Ishikawa (cell line): ENCODE results near the gene PCAT6.

Experiments used
- FOXM1 ChIP-seq: IDR thresholded peaks from 2 replicates; pipeline ENCODE4 v1.6.1; 2012; ENCODE audit warnings: low read depth, borderline replicate concordance
- NFIC ChIP-seq: IDR thresholded peaks from 2 replicates; pipeline ENCODE4 v1.6.1; 2012
- RAD21 ChIP-seq: IDR thresholded peaks from 2 replicates; pipeline ENCODE4 v1.6.1; 2012; ENCODE audit warnings: low read depth
- TCF12 ChIP-seq: IDR thresholded peaks from 2 replicates; pipeline ENCODE4 v1.6.1; 2012; ENCODE audit warnings: low read depth
- YY1 ChIP-seq: IDR thresholded peaks from 2 replicates; pipeline ENCODE4 v1.6.1; 2012; ENCODE audit warnings: low read depth
- TF ChIP-seq, protein P1 (sequence below): IDR thresholded peaks from 2 replicates; pipeline ENCODE4 v1.6.1; 2012
- TF ChIP-seq, protein P2 (sequence below): IDR thresholded peaks from 2 replicates; pipeline ENCODE4 v1.6.1; 2012; ENCODE audit warnings: low read depth, mild to moderate bottlenecking

DNA sequence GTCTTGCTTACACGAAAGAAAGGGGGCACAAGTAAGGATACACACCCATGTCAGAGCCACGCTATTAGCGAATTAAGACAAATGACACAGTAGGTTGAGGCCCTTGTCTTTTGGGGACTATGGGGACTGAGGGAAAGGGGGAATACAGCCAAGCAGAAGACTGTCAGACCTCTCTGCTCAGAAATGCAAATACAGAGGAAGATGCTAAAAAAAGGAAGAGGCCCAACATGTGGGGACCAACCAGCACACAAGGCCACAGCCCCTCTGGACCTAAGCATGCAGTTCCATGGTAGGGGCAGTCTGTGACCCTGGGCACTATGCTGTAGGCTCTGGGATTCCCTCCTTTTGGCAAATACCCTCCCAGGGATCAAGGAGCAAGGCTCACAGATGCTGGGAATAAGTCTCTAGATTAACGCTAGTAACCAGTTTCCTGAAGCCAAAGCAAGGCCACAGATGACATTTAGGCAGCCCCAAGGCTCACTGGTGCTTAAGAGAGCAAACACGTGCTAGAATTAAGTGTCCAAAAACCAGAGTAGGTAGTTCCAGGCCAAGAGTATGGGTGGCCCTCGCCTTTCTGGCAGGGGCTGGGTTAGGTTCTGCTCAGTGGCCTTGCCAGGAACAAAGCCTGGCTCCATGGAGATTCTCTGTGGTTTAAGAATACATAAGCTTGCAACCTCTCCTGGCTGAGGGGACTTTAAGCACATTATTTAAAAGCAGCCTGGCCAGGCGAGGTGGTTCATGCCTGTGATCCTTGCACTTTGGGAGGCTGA, 40.0 kb downstream of the PCAT6 start:
- TF ChIP-seq YY1: no peak
- no peak for TF ChIP-seq NFIC
- TF ChIP-seq, protein P1, sequence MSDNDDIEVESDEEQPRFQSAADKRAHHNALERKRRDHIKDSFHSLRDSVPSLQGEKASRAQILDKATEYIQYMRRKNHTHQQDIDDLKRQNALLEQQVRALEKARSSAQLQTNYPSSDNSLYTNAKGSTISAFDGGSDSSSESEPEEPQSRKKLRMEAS: no peak
- no peak for TF ChIP-seq FOXM1
- no peak for TF ChIP-seq RAD21
- TF ChIP-seq, protein P2, sequence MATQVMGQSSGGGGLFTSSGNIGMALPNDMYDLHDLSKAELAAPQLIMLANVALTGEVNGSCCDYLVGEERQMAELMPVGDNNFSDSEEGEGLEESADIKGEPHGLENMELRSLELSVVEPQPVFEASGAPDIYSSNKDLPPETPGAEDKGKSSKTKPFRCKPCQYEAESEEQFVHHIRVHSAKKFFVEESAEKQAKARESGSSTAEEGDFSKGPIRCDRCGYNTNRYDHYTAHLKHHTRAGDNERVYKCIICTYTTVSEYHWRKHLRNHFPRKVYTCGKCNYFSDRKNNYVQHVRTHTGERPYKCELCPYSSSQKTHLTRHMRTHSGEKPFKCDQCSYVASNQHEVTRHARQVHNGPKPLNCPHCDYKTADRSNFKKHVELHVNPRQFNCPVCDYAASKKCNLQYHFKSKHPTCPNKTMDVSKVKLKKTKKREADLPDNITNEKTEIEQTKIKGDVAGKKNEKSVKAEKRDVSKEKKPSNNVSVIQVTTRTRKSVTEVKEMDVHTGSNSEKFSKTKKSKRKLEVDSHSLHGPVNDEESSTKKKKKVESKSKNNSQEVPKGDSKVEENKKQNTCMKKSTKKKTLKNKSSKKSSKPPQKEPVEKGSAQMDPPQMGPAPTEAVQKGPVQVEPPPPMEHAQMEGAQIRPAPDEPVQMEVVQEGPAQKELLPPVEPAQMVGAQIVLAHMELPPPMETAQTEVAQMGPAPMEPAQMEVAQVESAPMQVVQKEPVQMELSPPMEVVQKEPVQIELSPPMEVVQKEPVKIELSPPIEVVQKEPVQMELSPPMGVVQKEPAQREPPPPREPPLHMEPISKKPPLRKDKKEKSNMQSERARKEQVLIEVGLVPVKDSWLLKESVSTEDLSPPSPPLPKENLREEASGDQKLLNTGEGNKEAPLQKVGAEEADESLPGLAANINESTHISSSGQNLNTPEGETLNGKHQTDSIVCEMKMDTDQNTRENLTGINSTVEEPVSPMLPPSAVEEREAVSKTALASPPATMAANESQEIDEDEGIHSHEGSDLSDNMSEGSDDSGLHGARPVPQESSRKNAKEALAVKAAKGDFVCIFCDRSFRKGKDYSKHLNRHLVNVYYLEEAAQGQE: no peak
- no peak for TF ChIP-seq TCF12
